ENCODE results near the gene C15orf62.

DNA sequence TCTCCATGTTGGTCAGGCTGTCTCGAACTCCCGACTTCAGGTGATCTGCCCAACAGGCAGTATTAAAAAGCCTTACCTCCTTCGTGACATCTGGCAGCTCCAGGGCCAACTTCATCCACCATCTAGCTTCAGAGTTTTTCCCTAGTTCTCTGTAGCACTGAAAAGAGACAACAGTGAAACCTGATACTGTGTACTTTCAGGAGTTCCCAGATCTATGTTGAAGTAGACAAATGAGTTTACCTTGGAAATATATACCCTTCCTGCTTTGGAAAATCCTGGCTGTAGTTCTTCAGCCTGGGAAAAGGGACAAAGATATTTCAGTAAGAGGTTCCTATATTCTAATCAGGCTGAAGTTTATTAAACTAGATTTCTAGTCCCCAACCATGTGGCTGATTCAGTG is 32.7 kb upstream of the C15orf62 start:
- no peak for TF ChIP-seq POLR2AphosphoS5 (IDR thresholded peaks at IDR 0.05; ENCODE audit: low read depth, low read length)
- TF ChIP-seq, protein P1, sequence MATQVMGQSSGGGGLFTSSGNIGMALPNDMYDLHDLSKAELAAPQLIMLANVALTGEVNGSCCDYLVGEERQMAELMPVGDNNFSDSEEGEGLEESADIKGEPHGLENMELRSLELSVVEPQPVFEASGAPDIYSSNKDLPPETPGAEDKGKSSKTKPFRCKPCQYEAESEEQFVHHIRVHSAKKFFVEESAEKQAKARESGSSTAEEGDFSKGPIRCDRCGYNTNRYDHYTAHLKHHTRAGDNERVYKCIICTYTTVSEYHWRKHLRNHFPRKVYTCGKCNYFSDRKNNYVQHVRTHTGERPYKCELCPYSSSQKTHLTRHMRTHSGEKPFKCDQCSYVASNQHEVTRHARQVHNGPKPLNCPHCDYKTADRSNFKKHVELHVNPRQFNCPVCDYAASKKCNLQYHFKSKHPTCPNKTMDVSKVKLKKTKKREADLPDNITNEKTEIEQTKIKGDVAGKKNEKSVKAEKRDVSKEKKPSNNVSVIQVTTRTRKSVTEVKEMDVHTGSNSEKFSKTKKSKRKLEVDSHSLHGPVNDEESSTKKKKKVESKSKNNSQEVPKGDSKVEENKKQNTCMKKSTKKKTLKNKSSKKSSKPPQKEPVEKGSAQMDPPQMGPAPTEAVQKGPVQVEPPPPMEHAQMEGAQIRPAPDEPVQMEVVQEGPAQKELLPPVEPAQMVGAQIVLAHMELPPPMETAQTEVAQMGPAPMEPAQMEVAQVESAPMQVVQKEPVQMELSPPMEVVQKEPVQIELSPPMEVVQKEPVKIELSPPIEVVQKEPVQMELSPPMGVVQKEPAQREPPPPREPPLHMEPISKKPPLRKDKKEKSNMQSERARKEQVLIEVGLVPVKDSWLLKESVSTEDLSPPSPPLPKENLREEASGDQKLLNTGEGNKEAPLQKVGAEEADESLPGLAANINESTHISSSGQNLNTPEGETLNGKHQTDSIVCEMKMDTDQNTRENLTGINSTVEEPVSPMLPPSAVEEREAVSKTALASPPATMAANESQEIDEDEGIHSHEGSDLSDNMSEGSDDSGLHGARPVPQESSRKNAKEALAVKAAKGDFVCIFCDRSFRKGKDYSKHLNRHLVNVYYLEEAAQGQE (IDR thresholded peaks at IDR 0.05; ENCODE audit: insufficient read depth in 1 of 2, low read depth in 2 of 2, low read length in 2 of 2) = no peak
- TF ChIP-seq TAF1 (IDR thresholded peaks at IDR 0.05; ENCODE audit: borderline replicate concordance, insufficient read depth, low read length) = no peak
- TF ChIP-seq SIN3A (IDR thresholded peaks at IDR 0.05; ENCODE audit: borderline replicate concordance, insufficient read depth, low read length) = no peak

All from PFSK-1 (cell line).